Loucy (cell line): ENCODE measurements around the gene SIL1.

Source experiments
- EZH2phosphoT487 ChIP-seq: fragments of 200-600 bp; IDR thresholded peaks from 2 replicates; pipeline ENCODE4 v1.6.1; 2018; ENCODE audit warnings: antibody characterized with exemption, mild to moderate bottlenecking, moderate library complexity, borderline replicate concordance
- TF ChIP-seq, protein P1 (sequence below): fragments of 200-600 bp; sonication (generic); conservative IDR thresholded peaks from 2 replicates; pipeline ENCODE4 v1.5.1; 2014; ENCODE audit warnings: mild to moderate bottlenecking, antibody characterized with exemption, low read length

GRCh38 chr5:139186752-139187326, 11.3 kb downstream of the SIL1 start:
- TF ChIP-seq, protein P1, sequence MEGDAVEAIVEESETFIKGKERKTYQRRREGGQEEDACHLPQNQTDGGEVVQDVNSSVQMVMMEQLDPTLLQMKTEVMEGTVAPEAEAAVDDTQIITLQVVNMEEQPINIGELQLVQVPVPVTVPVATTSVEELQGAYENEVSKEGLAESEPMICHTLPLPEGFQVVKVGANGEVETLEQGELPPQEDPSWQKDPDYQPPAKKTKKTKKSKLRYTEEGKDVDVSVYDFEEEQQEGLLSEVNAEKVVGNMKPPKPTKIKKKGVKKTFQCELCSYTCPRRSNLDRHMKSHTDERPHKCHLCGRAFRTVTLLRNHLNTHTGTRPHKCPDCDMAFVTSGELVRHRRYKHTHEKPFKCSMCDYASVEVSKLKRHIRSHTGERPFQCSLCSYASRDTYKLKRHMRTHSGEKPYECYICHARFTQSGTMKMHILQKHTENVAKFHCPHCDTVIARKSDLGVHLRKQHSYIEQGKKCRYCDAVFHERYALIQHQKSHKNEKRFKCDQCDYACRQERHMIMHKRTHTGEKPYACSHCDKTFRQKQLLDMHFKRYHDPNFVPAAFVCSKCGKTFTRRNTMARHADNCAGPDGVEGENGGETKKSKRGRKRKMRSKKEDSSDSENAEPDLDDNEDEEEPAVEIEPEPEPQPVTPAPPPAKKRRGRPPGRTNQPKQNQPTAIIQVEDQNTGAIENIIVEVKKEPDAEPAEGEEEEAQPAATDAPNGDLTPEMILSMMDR: no peak
- TF ChIP-seq EZH2phosphoT487: no peak
